Keratinocyte (primary cell): ENCODE data around the gene NAA10. TPM values are rescaled to one million over a fixed set of nuclear protein-coding genes. Genes with fewer than 3 reads are reported as not detected.

Experiments
- DNase-seq: peaks from one replicate; pipeline ENCODE4 v3.0.0-alpha.2; 2011; ENCODE audit warnings: low read depth, missing footprints, low spot score
- FAIRE-seq: peaks from 2 replicates; lab custom pipeline; 2011; peaks lifted over from hg19 to GRCh38; lab: Jason Lieb, UNC
- H2AFZ ChIP-seq: 2 replicates; pipeline ENCODE4 v1.6.0; 2012; ENCODE audit warnings: low read length, control low read depth, inconsistent platforms; ENCODE audit not compliant: control insufficient read depth
- H3K27ac ChIP-seq: 2 replicates; pipeline ENCODE4 v1.5.1; 2011; ENCODE audit warnings: low read length; ENCODE audit not compliant: control insufficient read depth, insufficient read depth
- H3K27me3 ChIP-seq: 3 replicates; pipeline ENCODE4 v1.6.0; 2011; ENCODE audit warnings: low read length; ENCODE audit not compliant: control insufficient read depth, insufficient read depth; ENCODE audit errors: extremely low read depth
- H3K36me3 ChIP-seq, 2 experiments: 2 replicates in 1 of 2; 3 replicates in 1 of 2; pipeline ENCODE4 v1.5.1; 2011; ENCODE audit warnings: low read length in 2 of 2, mild to moderate bottlenecking in 1 of 2; ENCODE audit not compliant: control insufficient read depth in 2 of 2, insufficient read depth in 2 of 2; ENCODE audit errors: extremely low read depth in 1 of 2
- H3K4me1 ChIP-seq: 3 replicates; pipeline ENCODE4 v1.5.1; 2011; ENCODE audit warnings: low read length; ENCODE audit not compliant: control insufficient read depth, insufficient read depth; ENCODE audit errors: extremely low read depth
- H3K4me2 ChIP-seq: 3 replicates; pipeline ENCODE4 v1.6.0; 2011; ENCODE audit warnings: low read depth, low read length; ENCODE audit not compliant: control insufficient read depth, insufficient read depth; ENCODE audit errors: extremely low read depth
- H3K4me3 ChIP-seq, 3 experiments: fragments of 200-600 bp in 1 of 3; sonication (generic) in 1 of 3; 2 replicates in 2 of 3; 3 replicates in 1 of 3; pipeline ENCODE4 v1.5.1; 2011 to 2016; ENCODE audit warnings: low read length in 3 of 3, mild to moderate bottlenecking in 3 of 3, control low read depth in 2 of 3, inconsistent platforms in 1 of 3, low read depth in 1 of 3, mixed read lengths in 1 of 3, mixed run types in 1 of 3, moderate library complexity in 1 of 3; ENCODE audit not compliant: control insufficient read depth in 2 of 3, insufficient read depth in 2 of 3; ENCODE audit errors: extremely low read depth in 1 of 3
- H3K79me2 ChIP-seq: 2 replicates; pipeline ENCODE4 v1.6.0; 2012; ENCODE audit warnings: low read length; ENCODE audit not compliant: control insufficient read depth, insufficient read depth
- H3K9ac ChIP-seq: 3 replicates; pipeline ENCODE4 v1.6.0; 2011; ENCODE audit warnings: low read length; ENCODE audit not compliant: control insufficient read depth, insufficient read depth; ENCODE audit errors: extremely low read depth
- H3K9me1 ChIP-seq: 3 replicates; pipeline ENCODE4 v1.6.0; 2011; ENCODE audit warnings: low read length; ENCODE audit not compliant: control insufficient read depth, insufficient read depth; ENCODE audit errors: extremely low read depth
- H3K9me3 ChIP-seq: 2 replicates; pipeline ENCODE4 v1.5.1; 2012; ENCODE audit warnings: low read depth, low read length; ENCODE audit not compliant: control insufficient read depth
- H4K20me1 ChIP-seq: 3 replicates; pipeline ENCODE4 v1.6.0; 2011; ENCODE audit warnings: low read length; ENCODE audit not compliant: control insufficient read depth, insufficient read depth; ENCODE audit errors: extremely low read depth
- EZH2 ChIP-seq: IDR thresholded peaks from one replicate; pipeline ENCODE4 v1.6.1; 2012; ENCODE audit warnings: inconsistent platforms, mild to moderate bottlenecking, low read length, moderate library complexity
- dilution Hi-C: fragments of 300-500 bp; cut with MboI; formaldehyde crosslinking; loops from one replicate; pipeline ENCODE4 v1.7.0; 2020; ENCODE audit warnings: low sequenced_read_pairs; ENCODE audit not compliant: extremely low pct_ligation_motif_present
- polyA plus RNA-seq, 5 experiments: library from polyadenylated mRNA; depleted of rRNA in 3 of 5; stranded (reverse) in 3 of 5; stranded (forward) in 1 of 5; unstranded in 1 of 5; fragments of >200 nt; gene quantifications; 1 replicate in 1 of 5; 2 replicates in 3 of 5; 3 replicates in 1 of 5; pipeline versions ENCODE4 v1.2.1 to v1.2.3, GENCODE V29; 2011 to 2012; ENCODE audit warnings: missing spikeins in 2 of 5, low read depth in 1 of 5, low replicate concordance in 1 of 5
- TF ChIP-seq, protein P1 (sequence below), 3 experiments: IDR thresholded peaks in 1 of 3; conservative IDR thresholded peaks in 1 of 3; optimal IDR thresholded peaks in 1 of 3; 2 replicates in 2 of 3; 3 replicates in 1 of 3; pipeline versions ENCODE3 to v1.5.1; 2011; ENCODE audit warnings: low read length in 3 of 3, mild to moderate bottlenecking in 3 of 3, moderate library complexity in 2 of 3, control low read depth in 1 of 3, inconsistent platforms in 1 of 3; ENCODE audit not compliant: insufficient read depth in 2 of 3; ENCODE audit errors: extremely low read depth in 1 of 3

Gene NAA10
- polyA plus RNA-seq, 1 donor (not counting 4 experiments of a cell fraction or from before 2014, with no cell fraction given), result 103 TPM

- Histone ChIP-seq H3K27me3 (no peaks in the 10 kb centered on the region), H3K9ac (no peak overlapping the region), H3K79me2 (peaks cover 75% of the 10 kb centered on the region), H3K27ac (no peak overlapping the region), H2AFZ (no peak overlapping the region), H4K20me1 (peaks cover 20% of the 10 kb centered on the region), H3K36me3 (peaks cover 8 to 31% of the 10 kb centered on the region in 2 experiments), H3K9me1 (no peaks in the 10 kb centered on the region), H3K4me2 (no peak overlapping the region), H3K9me3 (no peaks in the 10 kb centered on the region), H3K4me3 (no peak overlapping the region), H3K4me1 (peaks cover 12% of the 10 kb centered on the region)
- DNase-seq, result no peak
- dilution Hi-C loops, result no loop called here
- no peak for FAIRE-seq
- TF ChIP-seq EZH2, result no peak
- TF ChIP-seq, protein P1, sequence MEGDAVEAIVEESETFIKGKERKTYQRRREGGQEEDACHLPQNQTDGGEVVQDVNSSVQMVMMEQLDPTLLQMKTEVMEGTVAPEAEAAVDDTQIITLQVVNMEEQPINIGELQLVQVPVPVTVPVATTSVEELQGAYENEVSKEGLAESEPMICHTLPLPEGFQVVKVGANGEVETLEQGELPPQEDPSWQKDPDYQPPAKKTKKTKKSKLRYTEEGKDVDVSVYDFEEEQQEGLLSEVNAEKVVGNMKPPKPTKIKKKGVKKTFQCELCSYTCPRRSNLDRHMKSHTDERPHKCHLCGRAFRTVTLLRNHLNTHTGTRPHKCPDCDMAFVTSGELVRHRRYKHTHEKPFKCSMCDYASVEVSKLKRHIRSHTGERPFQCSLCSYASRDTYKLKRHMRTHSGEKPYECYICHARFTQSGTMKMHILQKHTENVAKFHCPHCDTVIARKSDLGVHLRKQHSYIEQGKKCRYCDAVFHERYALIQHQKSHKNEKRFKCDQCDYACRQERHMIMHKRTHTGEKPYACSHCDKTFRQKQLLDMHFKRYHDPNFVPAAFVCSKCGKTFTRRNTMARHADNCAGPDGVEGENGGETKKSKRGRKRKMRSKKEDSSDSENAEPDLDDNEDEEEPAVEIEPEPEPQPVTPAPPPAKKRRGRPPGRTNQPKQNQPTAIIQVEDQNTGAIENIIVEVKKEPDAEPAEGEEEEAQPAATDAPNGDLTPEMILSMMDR (optimal IDR thresholded peaks at IDR 0.05 in 1 of 3, IDR thresholded peaks at IDR 0.05 in 1 of 3, conservative IDR thresholded peaks at IDR 0.05 in 1 of 3; ENCODE audit: extremely low read depth in 1 of 3, insufficient read depth in 2 of 3, low read length in 3 of 3), result no peak
These were observed 30.6 kb upstream of the NAA10 start for GRCh38 chrX:153965406-153965805.

- peaks cover 17% of the 10 kb centered on the region for H4K20me1 ChIP-seq
- dilution Hi-C loops, result no loop called here
- FAIRE-seq, result no peak
These were observed 29.3 kb upstream of the NAA10 start for GRCh38 chrX:153964105-153964504.

More at GRCh38 chrX:153964105-153964504, 29.3 kb upstream of the NAA10 start:
- Histone ChIP-seq H3K9me3 (no peaks in the 10 kb centered on the region), H2AFZ (no peak overlapping the region), H3K9me1 (no peaks in the 10 kb centered on the region), H3K27ac (no peak overlapping the region), H3K4me2 (no peak overlapping the region), H3K4me1 (peaks cover 7% of the 10 kb centered on the region), H3K9ac (no peak overlapping the region), H3K4me3 (no peak overlapping the region), H3K79me2 (peaks cover 62% of the 10 kb centered on the region), H3K36me3 (peaks cover 11 to 30% of the 10 kb centered on the region in 2 experiments), H3K27me3 (no peaks in the 10 kb centered on the region)
- no peak for DNase-seq
- TF ChIP-seq EZH2, result no peak
- TF ChIP-seq, protein P1 (optimal IDR thresholded peaks at IDR 0.05 in 1 of 3, IDR thresholded peaks at IDR 0.05 in 1 of 3, conservative IDR thresholded peaks at IDR 0.05 in 1 of 3; ENCODE audit: extremely low read depth in 1 of 3, insufficient read depth in 2 of 3, low read length in 3 of 3), result no peak
